ENCODE data around the gene GARIN3. TPM values are rescaled to one million over a fixed set of nuclear protein-coding genes. Genes with fewer than 3 reads are reported as not detected.
"Not testable (repeated sequence)": the region's sequence is repeated elsewhere in the genome, so short reads cannot be mapped to it uniquely, and the experiment has no call there.

GARIN3 gene
- total RNA-seq (not detected), polyA plus RNA-seq (ENCODE audit: insufficient read depth in 1 of 8, insufficient read length in 8 of 8, low replicate concordance in 1 of 8) (not detected)
- long read RNA-seq, donor 1: 0 reads
- long read RNA-seq, donor 2: 0 reads
- long read RNA-seq, donor 3: 0 reads
- long read RNA-seq, donor 4: 0 reads
- long read RNA-seq, donor 5: 0 reads
- long read RNA-seq, donor 6: 0 reads
- long read RNA-seq, donor 7: 0 reads
- long read RNA-seq, donor 8: 0 reads
- long read RNA-seq, donor 9: 0 reads
- long read RNA-seq, donor 10: 0 reads
- long read RNA-seq, donor 11: 0 reads

DNA sequence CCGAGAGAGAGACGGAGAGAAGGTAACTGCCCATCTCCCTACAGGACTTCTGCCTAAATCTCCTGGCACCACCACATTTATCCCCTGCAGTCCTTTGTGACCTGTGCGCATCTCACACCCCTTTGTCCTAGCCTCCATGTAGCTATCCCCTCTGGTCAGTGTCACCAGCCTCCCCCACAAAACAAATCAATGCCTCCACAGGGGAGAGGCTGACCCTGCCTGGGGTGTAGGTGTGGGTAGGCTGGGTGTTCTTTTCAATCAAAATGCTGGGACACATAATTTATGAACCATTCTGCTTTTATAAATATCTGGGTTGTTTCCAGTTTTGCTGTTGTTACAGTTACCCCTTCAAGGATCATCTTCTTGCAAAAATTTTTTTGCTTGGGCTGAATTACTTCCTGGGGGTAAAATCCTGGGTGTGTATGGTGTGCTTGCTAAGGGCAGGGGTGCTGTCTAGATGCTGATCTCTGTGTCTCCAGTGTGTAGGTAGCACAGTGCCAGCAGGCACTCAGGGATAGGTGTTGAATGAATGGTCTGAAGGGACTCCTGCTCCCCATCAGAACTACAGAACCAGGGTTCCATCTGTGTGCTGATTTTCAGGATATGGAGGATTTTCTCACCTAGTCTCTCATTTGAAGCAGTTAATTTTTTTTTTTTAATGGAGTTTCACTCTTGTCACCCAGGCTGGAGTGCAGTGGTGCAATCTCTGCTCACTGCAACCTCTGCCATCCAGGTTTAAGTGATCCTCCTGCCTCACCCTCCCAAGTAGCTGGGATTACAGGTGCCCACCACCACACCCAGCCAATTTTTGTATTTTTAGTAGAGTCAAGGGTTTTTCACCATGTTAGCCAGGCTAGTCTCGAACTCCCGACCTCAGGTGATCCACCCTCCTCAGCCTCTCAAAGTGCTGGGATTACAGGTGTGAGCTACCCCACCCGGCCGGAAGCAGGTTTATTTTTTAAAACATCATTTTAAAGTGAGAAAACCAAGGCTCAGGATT lies at the start of gene GARIN3:
TSS of gene GARIN3 (minus strand) at position 51 of the 1,000 bp plus-strand sequence. CDS start 96 bp downstream, outside the sequence.
- 79% methylated on average over 2 of the region's 7 CpGs for WGBS (ENCODE audit: insufficient coverage)
- Histone ChIP-seq H3K27me3 (ENCODE audit: control insufficient read depth, insufficient read depth, low read length) (no peaks in the 10 kb centered on the region), H3K9me3 (replicated peaks; ENCODE audit: control insufficient read depth, low read depth, low read length) (no peaks in the 10 kb centered on the region), H3K4me1 (ENCODE audit: control insufficient read depth, insufficient read depth, low read length) (no peaks in the 10 kb centered on the region), H3K27ac (ENCODE audit: low read length) (no peak within 1 kb of the TSS), H3K36me3 (ENCODE audit: control insufficient read depth, insufficient read depth, low read length) (no peaks in the 10 kb centered on the region), H3K4me3 (ENCODE audit: low read length) (no peak within 1 kb of the TSS)
- DNase-seq: no peak

DNA sequence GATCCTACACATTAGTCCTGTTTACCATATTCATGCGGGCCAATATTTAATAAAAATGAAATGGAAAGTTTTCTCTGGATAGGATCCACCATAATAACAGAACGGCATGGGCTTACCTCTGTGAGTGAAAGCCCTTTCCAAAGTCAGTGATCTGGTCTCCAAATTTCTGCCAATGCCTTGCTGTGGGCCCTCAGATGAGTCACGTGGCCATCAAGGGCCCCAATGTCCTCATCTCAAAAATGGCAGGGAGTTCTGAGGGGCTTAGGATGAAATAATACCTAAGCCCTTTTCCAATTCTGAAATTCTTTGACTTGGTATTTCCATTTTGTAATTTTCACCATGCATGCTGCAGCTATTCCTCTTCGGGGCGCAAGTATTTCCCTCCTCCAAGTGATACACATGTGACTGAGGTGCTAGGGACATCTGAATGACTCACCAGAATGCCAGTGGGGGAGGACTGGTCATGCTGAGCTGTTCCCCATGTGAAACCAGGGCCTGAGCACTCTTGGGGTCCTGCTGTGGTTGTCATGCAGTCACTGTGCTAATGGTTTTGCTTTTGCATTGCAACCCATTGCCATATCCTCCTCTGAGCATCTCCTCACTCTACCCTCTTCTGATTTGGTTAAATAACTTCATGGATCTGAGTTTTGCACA lies 49.6 kb upstream of the GARIN3 start:
- no CpG with 5 or more reads among the region's 5 CpGs for WGBS (ENCODE audit: insufficient coverage)
- no peak for DNase-seq
- Histone ChIP-seq H3K4me3 (ENCODE audit: low read length) (no peak overlapping the region), H3K4me1 (ENCODE audit: control insufficient read depth, insufficient read depth, low read length) (no peaks in the 10 kb centered on the region), H3K27me3 (ENCODE audit: control insufficient read depth, insufficient read depth, low read length) (no peaks in the 10 kb centered on the region), H3K27ac (ENCODE audit: low read length) (no peak overlapping the region), H3K36me3 (ENCODE audit: control insufficient read depth, insufficient read depth, low read length) (no peaks in the 10 kb centered on the region), H3K9me3 (replicated peaks; ENCODE audit: control insufficient read depth, low read depth, low read length) (no peaks in the 10 kb centered on the region)

DNA sequence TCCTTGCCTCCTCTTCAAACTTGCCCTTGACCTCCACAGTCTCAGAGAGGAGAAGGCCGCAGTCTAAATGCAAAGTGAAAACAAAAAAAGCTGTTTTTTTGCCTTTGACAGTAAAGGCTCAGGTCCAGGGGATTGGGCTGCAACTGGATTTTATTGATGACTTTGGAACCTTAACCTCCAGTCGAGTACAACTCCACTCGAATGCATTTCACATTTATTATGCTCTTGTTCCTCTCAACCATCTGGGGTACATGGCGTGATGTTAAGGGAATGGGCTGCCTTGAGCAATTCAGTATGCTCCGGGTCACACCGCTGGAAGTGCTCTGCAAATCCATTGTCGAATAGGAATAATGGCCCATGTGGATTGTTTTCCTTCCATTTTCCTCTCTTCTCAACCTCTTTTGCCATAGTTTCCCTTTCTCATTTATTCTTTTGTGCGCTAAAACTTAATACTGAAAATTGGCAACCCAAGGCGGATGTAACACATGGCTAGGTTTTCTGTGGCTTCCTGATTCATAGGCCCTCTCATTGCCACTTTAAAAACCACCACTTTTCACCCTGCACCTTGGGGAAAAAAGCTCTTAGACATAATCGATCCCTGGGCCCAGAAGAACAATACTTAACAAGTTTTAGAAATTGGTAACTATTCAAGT lies 48.9 kb upstream of the GARIN3 start:
- no peaks in the 10 kb centered on the region for H3K9me3 ChIP-seq (replicated peaks; ENCODE audit: control insufficient read depth, low read depth, low read length)
- no peaks in the 10 kb centered on the region for H3K36me3 ChIP-seq (ENCODE audit: control insufficient read depth, insufficient read depth, low read length)
- no peaks in the 10 kb centered on the region for H3K27me3 ChIP-seq (ENCODE audit: control insufficient read depth, insufficient read depth, low read length)
- no peak overlapping the region for H3K27ac ChIP-seq (ENCODE audit: low read length)
- 88% methylated on average over 4 of the region's 10 CpGs for WGBS (ENCODE audit: insufficient coverage)
- DNase-seq: no peak
- H3K4me1 ChIP-seq (ENCODE audit: control insufficient read depth, insufficient read depth, low read length): no peaks in the 10 kb centered on the region
- no peak overlapping the region for H3K4me3 ChIP-seq (ENCODE audit: low read length)

DNA sequence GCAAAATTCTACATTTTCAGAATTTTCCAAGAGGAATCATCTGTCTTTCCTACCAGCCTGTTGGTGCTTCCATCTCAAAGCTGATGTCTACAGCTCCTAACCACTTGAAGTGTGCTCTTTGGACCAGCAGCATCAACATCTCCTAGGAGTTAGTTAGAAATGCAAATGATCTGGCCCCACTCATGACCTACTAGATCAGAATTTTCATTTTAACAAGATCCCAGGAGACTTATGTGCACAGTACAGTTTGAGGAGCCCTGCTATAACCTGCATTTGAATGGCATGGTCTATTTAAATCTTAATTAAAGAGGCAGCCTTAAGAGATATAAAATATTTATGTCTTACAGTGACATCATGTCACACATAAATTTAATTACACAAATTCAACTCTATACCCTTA lies 48.4 kb upstream of the GARIN3 start:
- Histone ChIP-seq H3K4me1 (ENCODE audit: control insufficient read depth, insufficient read depth, low read length) (no peaks in the 10 kb centered on the region), H3K27ac (ENCODE audit: low read length) (no peak overlapping the region), H3K27me3 (ENCODE audit: control insufficient read depth, insufficient read depth, low read length) (no peaks in the 10 kb centered on the region), H3K9me3 (replicated peaks; ENCODE audit: control insufficient read depth, low read depth, low read length) (no peaks in the 10 kb centered on the region), H3K36me3 (ENCODE audit: control insufficient read depth, insufficient read depth, low read length) (no peaks in the 10 kb centered on the region), H3K4me3 (ENCODE audit: low read length) (no peak overlapping the region)
- no peak for DNase-seq

DNA sequence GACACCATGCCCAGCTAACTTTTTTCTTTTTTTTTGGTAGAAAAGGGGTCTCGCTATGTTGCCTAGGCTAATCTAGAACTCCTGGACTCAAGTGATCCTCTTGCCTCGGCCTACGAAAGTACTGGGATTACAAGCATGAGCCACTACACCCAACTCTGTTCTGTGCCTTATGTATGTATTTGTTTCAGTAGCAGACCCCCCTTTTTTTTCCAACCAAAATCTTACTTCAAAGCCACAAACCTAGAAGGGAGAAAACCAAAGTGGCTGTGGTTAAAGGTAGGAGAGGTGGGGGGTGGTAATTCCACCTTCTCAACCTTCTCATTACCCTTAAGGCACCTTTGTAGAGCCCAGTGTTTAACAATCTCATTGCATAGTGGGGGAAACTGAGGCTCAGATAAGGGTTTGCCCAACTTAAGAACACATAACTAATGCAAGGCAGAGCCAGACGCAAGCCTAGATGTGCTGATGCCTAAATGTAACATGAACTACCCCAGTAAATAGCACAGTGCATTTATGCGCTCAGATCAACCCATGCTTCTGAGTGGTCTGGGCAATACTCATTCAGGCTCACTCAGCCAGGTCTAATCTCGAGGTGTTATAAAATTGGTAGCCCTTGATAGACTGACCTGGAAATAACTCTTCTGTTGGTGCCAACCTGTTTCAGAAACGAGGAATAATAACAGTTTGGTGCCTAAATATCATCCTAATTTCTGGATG lies 47.6 kb upstream of the GARIN3 start:
- H3K4me3 ChIP-seq (ENCODE audit: low read length): no peak overlapping the region
- DNase-seq: no peak
- no peaks in the 10 kb centered on the region for H3K4me1 ChIP-seq (ENCODE audit: control insufficient read depth, insufficient read depth, low read length)
- WGBS (ENCODE audit: insufficient coverage): 77% methylated on average over 3 of the region's 7 CpGs
- no peaks in the 10 kb centered on the region for H3K36me3 ChIP-seq (ENCODE audit: control insufficient read depth, insufficient read depth, low read length)
- H3K27me3 ChIP-seq (ENCODE audit: control insufficient read depth, insufficient read depth, low read length): no peaks in the 10 kb centered on the region
- no peaks in the 10 kb centered on the region for H3K9me3 ChIP-seq (replicated peaks; ENCODE audit: control insufficient read depth, low read depth, low read length)
- no peak overlapping the region for H3K27ac ChIP-seq (ENCODE audit: low read length)

DNA sequence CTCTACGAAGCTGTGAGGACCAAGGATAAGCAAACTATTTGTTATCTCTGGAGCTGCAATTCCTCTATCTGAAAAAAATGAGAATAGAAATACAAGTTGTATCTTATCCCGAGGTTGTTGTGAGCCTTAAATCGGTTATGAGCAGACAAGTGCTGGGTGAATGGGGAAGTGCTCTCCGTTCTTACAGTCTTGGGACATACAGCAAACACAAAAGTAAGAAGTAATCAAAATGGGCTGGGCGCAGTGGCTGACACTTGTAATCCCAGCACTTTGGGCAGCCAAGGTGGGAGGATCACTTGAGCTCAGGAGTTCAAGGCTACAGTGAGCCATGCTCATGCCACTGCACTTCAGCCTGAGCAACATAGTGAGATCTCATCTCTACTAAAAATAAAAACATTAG lies 46.2 kb upstream of the GARIN3 start:
- DNase-seq: no peak
- Histone ChIP-seq H3K9me3 (replicated peaks; ENCODE audit: control insufficient read depth, low read depth, low read length) (no peaks in the 10 kb centered on the region), H3K4me1 (ENCODE audit: control insufficient read depth, insufficient read depth, low read length) (no peaks in the 10 kb centered on the region), H3K36me3 (ENCODE audit: control insufficient read depth, insufficient read depth, low read length) (no peaks in the 10 kb centered on the region), H3K27me3 (ENCODE audit: control insufficient read depth, insufficient read depth, low read length) (no peaks in the 10 kb centered on the region), H3K27ac (ENCODE audit: low read length) (no peak overlapping the region), H3K4me3 (ENCODE audit: low read length) (no peak overlapping the region)
- WGBS (ENCODE audit: insufficient coverage): 86% methylated on average over 4 of the region's 5 CpGs

DNA sequence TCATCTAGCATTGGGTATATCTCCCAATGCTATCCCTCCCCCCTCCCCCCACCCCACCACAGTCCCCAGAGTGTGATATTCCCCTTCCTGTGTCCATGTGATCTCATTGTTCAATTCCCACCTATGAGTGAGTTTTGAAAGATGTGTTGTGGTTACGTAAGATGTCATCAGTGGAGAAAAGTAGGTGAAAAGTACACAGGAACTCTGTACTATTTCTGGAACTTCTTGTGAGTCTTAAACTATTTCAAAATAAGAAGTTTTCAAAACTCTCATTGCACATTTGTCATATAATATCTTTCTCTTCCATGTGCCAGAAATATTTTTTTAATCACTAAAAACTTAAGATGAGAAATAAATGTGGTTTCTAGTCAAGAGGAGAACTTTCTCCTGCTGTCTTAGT lies 44.6 kb upstream of the GARIN3 start:
- peak; percentile 21 for DNase-seq
- H3K27ac ChIP-seq (ENCODE audit: low read length); H3K36me3 ChIP-seq (ENCODE audit: control insufficient read depth, insufficient read depth, low read length); H3K4me3 ChIP-seq (ENCODE audit: low read length); H3K9me3 ChIP-seq (replicated peaks; ENCODE audit: control insufficient read depth, low read depth, low read length); H3K4me1 ChIP-seq (ENCODE audit: control insufficient read depth, insufficient read depth, low read length); H3K27me3 ChIP-seq (ENCODE audit: control insufficient read depth, insufficient read depth, low read length): not testable (repeated sequence)
- WGBS (ENCODE audit: insufficient coverage): no CpG with 5 or more reads among the region's 1 CpG

DNA sequence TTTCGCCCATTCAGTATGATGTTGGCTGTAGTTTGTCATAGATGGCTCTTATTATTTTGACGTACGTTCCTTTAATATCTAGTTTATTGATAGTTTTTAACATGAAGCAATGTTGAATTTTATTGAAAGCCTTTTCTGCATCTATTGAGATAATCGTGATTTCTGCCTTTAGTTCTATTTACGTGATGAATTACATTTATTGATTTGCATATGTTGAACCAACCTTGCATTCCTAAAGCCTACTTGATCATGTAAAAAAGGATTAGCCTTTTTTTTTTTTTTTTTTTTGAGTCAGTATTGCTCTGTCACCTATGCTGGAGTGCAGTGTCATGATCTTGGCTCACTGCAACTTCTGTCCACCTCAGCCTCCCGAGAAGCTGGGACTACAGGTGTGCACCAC lies 39.6 kb upstream of the GARIN3 start:
- no peaks in the 10 kb centered on the region for H3K36me3 ChIP-seq (ENCODE audit: control insufficient read depth, insufficient read depth, low read length)
- WGBS (ENCODE audit: insufficient coverage): no CpG with 5 or more reads among the region's 6 CpGs
- no peaks in the 10 kb centered on the region for H3K4me1 ChIP-seq (ENCODE audit: control insufficient read depth, insufficient read depth, low read length)
- no peak overlapping the region for H3K4me3 ChIP-seq (ENCODE audit: low read length)
- DNase-seq: no peak
- H3K27ac ChIP-seq (ENCODE audit: low read length): no peak overlapping the region
- H3K27me3 ChIP-seq (ENCODE audit: control insufficient read depth, insufficient read depth, low read length): no peaks in the 10 kb centered on the region
- H3K9me3 ChIP-seq (replicated peaks; ENCODE audit: control insufficient read depth, low read depth, low read length): no peaks in the 10 kb centered on the region

DNA sequence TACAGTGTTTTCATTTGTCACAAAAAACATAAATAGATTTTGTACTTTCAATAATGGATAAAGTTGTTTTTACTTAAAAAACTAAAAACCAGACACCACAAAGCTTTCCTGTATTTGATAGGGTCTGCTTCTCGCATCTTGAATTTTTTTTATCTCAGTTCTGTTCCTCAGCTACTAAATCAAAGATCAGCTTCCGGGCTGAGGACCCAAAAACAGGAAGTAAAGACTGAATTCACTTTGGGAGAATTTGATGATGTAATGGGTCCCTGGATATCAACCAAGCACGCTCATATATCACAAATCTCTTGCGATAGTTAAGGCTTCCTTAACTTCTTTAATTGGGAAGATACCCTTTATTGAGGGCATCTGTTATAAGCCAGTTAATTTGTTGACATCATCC lies 38.7 kb upstream of the GARIN3 start:
- Histone ChIP-seq H3K9me3 (replicated peaks; ENCODE audit: control insufficient read depth, low read depth, low read length) (no peaks in the 10 kb centered on the region), H3K36me3 (ENCODE audit: control insufficient read depth, insufficient read depth, low read length) (no peaks in the 10 kb centered on the region), H3K4me1 (ENCODE audit: control insufficient read depth, insufficient read depth, low read length) (no peaks in the 10 kb centered on the region), H3K27ac (ENCODE audit: low read length) (no peak overlapping the region), H3K4me3 (ENCODE audit: low read length) (no peak overlapping the region), H3K27me3 (ENCODE audit: control insufficient read depth, insufficient read depth, low read length) (no peaks in the 10 kb centered on the region)
- WGBS (ENCODE audit: insufficient coverage): no CpG with 5 or more reads among the region's 4 CpGs
- DNase-seq: no peak
